Left renal cortex interstitium (tissue), 4 donors: ENCODE data around the gene LCP1. TPM values are rescaled to one million over a fixed set of nuclear protein-coding genes. Genes with fewer than 3 reads are reported as not detected.

Experiments used
- DNase-seq, 4 donors: peaks; one replicate each; pipeline ENCODE4 v3.0.0-alpha.2; 2013; ENCODE audit warnings: low read depth in 4 of 4, low spot score in 2 of 4, missing footprints in 1 of 4
- polyA plus RNA-seq, 4 donors: library from polyadenylated mRNA; unstranded; fragments of 120-200 nt; gene quantifications; one replicate each; pipeline ENCODE4 v1.2.1, GENCODE V29; 2013; ENCODE audit not compliant: insufficient read length in 4 of 4

LCP1 gene
- polyA plus RNA-seq, 4 donors, result 6.5 to 13.2 (median 10.5) TPM

DNA sequence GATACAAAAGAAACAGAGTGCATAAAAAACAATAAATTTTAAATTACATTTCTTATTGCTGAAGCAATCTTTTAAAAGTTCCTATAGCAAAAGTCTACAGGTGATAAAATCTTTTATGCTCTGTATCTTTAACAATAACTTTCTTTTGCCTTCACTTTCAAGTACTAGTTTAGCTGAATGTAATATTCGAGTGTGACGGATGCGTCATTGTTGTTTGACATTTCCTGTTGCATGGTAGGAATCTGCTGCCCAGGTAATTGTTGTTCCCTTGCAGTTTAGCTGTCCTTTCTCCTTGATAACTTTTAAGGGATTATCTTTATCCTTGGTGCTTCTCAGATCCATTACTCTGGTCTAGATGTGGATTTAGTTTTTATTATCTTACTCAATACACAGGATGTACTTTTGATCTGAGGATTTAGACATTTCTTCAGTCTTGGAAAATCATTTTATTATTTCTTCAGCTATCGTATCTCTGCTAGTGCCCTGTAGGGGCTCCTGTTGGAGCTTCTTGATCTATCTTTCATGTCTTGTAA lies 75.1 kb downstream of the LCP1 start:
- DNase-seq, result no peak

DNA sequence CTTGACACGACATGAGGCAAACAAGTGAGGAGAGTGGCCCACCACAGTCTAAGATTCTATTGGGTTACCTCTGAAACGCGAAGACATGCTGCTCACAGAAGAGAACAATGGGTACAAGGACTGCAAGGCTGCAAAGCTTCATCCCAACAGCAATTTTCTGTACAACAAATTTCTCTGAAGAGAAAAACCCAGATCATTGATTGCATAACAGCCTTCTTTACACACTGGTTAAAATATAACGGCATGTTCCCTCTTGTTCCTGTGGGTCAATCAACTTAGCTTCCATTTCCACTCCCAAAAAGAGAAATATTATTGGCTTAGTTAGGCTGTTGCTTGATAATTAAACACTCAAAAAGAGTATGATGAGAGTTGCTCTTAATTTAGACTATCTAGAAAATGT lies 77.1 kb downstream of the LCP1 start, which contains the start of gene CPB2:
Gene CPB2, minus strand, starts transcription at position 166 of the 400 bp plus-strand sequence. Its CDS starts 24 bp downstream, at position 142.
- no peak for DNase-seq

DNA sequence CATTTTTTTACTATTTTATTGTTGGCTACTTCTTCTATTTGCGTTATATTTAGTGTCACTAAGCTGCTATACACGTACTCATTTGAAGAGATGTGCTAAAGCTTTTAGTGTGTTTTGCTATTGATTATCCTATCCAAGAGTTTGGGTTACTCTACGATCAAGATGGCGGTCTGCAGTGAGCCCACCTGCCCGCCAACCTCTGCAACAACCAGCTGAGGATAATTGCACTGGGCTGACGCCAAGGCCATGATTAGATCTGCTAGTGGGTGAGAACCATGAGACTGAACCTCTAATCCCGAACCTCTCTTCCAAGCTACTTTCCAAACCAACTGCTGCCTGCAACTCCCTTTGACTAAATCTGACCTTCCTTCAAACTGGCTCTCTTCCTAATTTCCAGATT lies 78.9 kb downstream of the LCP1 start:
- DNase-seq, result no peak

DNA sequence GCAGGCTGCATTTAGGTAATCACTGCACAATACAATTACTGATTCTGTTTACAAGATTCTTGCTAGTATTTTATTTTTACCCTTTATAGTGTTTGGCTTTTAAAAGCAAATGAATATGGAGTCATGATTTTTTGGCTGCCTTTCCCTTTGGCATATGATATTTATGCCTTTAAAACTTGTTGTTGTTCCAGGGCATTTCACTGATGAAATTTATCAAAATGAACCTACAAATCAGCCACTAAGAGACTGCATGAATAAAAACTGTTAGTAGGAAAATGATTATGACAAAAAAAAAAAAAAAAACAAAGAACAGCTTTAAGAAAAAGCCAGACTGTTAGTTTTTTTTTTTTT lies 79.7 kb downstream of the LCP1 start:
- DNase-seq, result no peak

DNA sequence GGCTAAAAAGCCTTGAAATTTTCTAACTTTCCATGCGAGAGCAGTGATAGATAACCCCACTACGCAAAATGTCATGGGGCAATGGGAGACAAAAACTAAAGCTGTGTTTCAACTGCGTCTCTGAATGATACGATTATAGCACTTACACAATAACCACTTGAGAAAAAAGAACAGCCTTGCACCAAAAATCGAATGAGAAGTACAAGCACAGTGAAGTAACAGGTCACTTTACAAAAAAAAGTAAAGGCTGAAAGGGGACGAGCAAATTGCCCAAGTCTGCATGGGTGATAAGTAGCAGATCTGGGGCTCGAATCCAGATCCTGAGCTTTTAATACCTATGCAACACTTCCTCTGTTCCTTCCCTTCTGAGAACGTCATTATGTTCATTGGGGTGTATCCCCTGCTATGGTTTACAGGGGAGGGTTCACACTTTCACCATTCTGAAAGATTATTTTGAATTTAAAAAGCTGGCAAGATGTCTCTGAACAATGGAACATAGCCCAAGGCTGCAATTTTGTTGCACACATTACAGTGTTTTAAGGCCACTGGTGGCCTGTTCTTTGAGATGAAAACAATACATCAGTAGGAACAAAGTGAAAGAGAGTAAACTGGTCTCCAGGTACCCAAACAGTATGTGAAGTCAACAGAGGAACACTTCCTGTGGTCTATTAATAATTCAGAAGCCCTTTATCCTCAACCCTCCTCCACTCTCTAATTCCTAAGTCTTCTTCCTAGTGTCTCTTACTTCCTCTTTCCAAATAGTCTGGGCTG lies 80.3 kb downstream of the LCP1 start:
- DNase-seq, result no peak

DNA sequence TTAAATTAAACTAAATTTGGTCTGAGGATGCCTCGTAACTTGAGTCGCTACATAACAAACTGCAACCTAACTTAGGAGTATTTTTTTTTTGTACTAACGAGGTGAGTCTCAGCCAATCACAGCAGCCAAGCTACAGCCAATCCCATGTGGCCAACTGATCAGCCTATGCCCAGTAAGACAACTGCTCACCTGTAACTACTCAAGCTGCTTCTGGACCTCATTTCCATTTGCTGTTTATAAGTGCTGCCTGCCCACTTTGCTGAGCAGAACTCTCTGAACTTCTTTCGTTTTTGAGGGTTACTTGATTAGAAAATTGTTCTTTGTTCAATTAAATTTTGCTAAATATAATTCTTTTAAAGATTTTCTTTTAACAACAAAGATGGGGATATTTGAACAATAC lies 81.0 kb downstream of the LCP1 start:
- DNase-seq, result no peak

DNA sequence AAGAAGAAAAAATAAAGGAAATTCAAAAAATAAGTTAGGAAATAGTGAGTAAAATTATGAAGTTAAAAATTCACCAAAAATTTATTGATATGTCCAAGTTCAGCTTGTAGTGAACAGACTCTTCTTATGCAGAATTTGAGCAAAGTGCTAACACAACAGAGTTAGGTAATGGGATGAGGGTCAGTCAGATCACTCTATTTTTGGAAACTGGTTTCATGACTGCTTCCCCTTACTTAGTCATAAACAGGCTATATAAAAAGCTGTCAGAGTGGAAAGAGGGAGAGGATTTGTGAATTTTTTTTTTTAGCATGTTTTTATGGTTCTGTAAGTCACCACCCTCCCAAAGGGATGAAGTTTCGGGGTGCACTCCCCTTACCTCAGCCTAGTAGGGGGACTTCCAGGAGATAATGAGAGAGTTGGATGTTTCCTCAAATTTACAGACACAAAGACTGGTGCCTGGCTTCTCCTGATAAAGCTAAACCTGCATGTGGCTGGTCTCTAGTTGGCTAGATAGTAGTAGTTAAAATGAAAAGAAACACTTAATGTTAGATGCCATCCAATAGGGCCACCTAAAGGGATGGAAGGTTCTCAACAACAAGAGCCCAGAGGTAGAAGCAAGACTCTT lies 81.7 kb downstream of the LCP1 start:
- no peak for DNase-seq

DNA sequence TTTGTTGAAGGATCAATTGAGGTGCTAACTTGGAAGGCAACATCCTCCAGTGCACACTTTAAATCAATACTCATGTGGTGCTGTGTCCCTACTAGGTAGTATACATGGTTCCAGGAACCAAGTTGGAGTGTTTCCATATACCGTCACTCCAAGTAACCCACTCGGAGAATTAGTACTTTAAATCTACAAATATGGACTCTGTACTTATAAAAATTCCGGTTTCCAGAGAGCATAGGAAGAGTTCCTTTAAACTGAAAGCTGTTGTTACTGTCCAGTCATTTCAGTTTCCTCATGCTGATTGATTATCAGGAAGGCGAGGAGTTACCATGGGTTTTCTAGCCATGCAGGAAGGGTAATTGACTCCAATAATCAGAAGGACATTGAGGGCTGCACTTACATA lies 84.3 kb downstream of the LCP1 start:
- DNase-seq, result no peak

DNA sequence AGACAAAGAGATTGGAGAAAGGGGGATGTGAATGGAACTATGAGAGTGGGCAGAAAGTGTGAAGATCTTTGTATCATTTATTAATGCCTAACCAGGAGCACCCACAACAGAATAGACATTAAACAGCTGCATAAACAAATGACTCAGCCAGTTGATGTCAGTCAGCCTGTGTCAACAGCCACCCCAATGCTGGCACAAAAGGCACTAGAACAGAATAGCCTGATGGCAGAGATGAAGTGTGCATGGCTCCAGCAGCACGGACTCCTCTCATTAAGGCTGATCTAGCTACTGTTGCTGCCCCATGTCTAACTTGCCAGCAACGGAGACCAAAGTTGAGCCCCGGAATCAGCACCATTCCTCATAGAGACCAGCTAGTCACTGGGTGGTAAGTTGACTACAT lies 85.0 kb downstream of the LCP1 start:
- no peak for DNase-seq

DNA sequence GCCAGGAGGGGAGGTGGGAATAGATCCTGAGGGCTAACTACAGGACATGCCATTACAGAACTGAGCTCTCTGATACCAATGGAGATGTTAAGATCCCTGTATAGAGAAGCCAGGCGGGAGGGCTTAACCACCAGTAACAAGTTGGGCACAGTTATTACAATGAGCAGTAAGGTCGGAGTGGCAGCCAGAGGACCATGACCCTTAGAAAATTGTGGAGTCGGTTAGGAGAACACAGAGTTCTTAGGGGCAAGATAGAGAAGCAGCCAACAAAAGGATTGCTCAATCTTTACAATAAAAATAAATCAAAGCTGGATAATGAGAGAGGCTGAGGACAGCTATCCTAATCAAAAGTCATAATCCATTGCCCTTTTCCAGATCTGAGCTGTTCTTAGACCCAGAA lies 87.5 kb downstream of the LCP1 start:
- no peak for DNase-seq

DNA sequence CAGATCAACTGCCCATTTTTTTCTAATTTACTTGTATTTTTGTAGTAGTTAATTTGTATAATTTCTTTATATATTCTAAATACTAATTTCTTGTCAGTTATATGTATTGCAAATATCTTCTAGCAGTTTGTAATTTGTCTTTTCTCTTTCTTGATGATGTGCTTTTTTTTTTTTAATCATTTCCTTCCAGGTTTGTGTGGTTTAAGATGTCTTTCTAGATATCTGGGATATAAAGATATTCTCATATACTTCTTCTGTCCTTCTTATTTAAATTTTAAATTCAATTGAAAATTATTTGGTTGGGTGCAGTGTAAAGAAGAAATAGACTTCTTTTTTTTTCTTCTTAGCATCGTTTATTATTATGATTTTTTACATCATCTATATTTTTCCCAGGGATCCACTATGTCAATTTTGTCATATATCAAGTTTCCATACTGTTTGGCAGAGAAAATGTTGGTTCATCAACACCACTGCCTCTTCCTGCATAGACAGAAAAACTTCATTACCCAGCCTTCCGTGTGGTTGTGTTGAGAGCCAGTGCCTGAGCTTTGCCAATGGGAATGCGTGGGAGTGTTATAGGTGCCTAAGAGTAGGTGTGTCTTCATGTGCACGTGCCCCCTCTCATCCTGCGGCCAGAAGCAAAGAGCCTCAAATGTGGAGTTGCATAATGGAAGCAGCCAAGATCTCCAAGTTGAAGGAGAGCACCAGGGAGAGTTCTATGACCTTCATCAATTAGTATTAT lies 93.0 kb downstream of the LCP1 start:
- no peak for DNase-seq

DNA sequence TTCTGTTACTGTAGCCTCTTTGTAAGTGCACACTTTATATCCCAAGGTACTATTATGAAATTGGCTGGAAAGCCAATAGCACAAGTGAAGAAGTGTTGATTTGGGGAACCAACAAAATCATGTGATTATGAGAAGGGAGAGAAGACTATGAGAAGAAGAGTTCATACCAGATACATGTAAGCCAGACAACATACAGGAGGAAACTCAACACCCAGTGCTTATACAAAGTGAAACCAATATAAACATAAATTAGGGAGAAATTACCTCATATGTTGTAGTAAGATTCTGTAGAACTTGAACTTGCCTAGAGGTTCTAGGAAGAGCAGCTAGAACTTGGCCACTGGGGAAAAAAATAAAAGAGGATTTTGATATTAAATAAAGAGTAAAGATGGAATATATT lies 94.5 kb downstream of the LCP1 start:
- DNase-seq, result no peak

DNA sequence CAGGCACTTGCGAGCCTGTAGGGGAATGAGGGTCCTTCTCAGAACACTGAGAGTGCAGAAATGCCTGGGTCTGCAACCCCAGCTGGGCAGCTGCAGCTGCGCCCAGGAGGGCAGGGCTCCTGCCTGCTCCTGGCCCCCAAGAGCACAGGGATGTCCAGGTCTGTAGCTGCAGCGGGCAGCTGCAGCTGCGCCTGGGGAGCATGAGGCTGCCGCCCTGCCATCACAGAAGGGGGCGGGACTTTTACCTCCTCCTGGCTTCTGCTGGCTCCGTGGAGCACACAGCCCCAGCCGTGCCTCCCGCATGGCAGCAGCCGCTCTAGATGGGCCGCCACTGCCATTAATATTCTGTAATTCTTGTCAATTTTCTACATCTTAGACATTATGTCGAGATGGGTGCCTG lies 95.0 kb downstream of the LCP1 start:
- no peak for DNase-seq

DNA sequence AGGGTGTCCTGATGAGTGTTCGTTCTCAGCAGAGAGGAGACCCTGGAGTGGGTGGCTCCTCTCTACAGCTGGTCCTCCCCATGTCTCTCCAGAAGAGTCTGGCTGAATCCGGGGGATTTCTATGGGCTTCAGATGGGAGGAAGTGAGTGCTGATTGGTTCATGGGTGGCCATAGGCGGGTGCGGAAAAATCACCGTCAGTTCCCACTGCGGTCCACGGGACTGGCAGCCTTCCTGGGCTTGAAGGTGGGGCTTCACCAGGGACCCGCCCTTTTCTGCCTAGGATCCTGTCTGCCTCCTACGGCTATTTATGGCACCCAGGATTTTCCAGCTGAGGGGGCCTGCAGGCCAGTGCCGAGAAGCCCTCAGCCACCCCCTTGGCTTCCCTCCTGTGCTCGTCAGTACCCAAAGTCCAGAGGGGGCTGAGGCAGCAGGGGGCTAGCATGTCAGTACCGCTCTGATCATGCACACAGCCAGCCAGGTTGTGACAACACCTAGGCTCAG lies 95.5 kb downstream of the LCP1 start:
- DNase-seq, result no peak

DNA sequence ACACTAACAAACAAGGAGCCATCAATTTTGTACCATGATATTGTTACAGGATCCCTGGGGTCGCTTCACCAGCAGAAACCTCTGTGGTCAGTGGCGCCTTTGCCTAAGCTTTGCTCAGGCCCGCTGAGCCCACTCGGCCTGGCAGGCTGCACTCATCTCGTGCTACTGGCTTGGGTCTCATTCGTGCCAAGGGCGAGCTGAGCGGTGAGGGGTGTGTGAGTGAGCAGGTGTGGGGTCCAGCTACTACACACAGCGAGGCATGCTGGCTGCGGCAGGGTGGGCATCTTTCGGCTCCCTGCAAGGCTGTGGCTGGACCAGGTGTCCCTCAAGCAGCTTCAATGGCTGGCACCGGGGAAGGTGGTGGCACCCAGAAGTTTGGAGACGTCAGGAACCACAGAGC lies 96.2 kb downstream of the LCP1 start:
- DNase-seq, result no peak

DNA sequence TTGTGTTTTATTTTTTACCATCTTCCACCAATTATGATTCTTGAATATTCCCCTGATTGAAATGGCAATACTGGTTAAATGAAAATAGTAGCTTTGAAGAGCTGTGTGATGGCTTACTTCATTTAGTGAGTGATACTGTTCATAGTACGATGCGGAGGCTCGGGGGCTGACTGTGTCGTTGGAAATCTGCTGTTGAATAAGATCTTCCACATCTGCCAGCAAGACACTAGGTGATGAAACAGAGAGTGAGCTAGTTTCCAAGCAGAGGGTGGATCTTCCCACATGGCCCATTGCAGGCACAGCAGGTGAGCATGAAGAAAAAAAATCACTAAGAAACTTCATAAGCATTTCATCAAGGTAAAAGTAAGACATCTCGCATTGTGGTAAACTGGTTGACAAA lies 99.7 kb downstream of the LCP1 start:
- DNase-seq, result no peak

DNA sequence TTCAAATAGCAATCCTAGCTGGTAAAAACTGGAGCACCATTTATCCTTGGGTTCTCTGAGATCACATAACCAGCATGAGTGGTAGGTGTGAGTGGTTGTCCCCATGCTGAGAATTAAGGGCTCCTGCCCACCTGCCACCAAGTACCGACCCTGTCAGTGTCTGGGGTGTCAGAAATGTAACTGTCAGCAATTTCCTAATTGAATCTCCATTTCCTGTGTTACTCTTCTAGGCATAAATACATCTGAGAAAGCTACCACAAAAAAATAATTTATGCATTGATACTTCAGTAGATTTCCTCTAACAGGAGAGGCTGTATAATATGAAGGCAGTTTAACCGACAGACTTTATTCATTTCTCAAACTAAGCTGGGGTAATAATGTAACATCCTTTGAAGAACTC lies 102.2 kb downstream of the LCP1 start:
- no peak for DNase-seq

DNA sequence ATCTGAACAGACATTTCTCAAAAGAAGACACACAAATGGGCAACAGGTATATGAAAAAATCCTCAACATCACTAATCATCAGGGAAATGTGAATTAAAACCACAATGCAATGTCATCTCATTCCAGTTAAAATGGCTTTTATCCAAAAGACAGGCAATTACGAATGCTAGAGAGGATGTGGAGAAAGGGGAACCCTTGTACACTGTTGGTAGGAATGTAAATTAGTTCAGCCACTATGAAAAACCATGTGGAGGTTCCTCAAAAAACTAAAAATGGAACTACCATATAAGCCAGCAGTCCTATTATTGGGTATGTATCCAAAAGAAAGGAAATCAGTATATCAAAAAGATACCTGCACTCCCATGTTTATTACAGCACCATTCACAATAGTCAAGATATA lies 104.7 kb downstream of the LCP1 start:
- DNase-seq, result no peak

DNA sequence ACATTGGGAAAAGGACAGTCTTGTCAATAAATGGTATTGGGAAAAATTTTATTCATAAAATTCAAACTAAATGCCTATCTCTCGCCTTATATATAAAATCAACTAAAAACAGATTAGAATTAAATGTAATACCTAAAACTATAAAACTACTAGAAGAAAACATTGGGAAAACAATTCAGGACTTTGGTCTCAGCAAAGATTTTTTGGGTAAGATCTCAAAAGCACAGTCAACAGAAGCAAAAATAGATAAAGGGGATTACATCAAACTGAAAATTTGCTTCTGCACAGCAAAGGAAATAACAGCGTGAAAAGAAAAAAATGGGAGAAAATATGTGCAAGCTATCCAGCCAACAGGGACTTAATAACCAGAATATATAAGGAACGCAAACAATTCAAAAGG lies 105.2 kb downstream of the LCP1 start:
- no peak for DNase-seq
